A549 (cell line): ENCODE results near the gene DNMT3A.

ENCODE experiments used
- EP300 ChIP-seq, 2 experiments: fragments of >200 bp; sonication (Bioruptor Twin); formaldehyde crosslinking; IDR thresholded peaks; 2 replicates in 1 of 2; 3 replicates in 1 of 2; pipeline ENCODE4 v1.6.1; 2016 to 2017
- ZC3H11A ChIP-seq: fragments of 450-650 bp; IDR thresholded peaks from 2 replicates; pipeline ENCODE4 v1.6.1; 2014; ENCODE audit warnings: antibody characterized with exemption, mild to moderate bottlenecking
- TF ChIP-seq, protein P1 (sequence below): IDR thresholded peaks from 2 replicates; pipeline ENCODE4 v1.6.1; 2012
- TF ChIP-seq, protein P2 (sequence below): fragments of 150-350 bp; IDR thresholded peaks from 2 replicates; pipeline ENCODE4 v1.6.1; 2014; ENCODE audit warnings: low read depth, mild to moderate bottlenecking, low read length
- TF ChIP-seq, protein P3 (sequence below): fragments of >200 bp; sonication (Bioruptor Twin); formaldehyde crosslinking; IDR thresholded peaks from 3 replicates; pipeline ENCODE4 v1.5.1; 2016

DNA sequence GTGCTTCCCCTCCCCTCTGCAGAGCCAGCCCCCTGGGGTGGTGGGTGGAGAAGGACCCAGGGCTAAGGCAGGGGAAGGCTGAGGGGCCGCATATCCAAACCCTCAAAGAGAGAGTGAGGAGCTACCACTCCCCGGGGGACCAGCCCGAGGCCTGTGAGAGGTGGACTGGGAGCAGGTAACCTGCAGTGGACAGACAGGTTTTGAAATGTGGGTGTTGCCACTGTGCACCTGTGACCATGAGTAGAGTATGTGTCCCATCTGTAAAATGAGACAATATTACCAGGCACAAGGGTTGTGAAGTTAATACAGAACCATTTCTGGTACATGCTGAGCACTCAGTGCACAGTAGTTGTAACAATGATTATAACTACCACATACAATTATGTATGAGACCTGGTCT lies 122.1 kb downstream of the DNMT3A start:
- TF ChIP-seq EP300 (IDR thresholded peaks at IDR 0.05) (no peak), ZC3H11A (no peak)
- TF ChIP-seq, protein P1, sequence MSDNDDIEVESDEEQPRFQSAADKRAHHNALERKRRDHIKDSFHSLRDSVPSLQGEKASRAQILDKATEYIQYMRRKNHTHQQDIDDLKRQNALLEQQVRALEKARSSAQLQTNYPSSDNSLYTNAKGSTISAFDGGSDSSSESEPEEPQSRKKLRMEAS: no peak
- TF ChIP-seq, protein P2, sequence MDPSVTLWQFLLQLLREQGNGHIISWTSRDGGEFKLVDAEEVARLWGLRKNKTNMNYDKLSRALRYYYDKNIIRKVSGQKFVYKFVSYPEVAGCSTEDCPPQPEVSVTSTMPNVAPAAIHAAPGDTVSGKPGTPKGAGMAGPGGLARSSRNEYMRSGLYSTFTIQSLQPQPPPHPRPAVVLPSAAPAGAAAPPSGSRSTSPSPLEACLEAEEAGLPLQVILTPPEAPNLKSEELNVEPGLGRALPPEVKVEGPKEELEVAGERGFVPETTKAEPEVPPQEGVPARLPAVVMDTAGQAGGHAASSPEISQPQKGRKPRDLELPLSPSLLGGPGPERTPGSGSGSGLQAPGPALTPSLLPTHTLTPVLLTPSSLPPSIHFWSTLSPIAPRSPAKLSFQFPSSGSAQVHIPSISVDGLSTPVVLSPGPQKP: no peak
- TF ChIP-seq, protein P3, sequence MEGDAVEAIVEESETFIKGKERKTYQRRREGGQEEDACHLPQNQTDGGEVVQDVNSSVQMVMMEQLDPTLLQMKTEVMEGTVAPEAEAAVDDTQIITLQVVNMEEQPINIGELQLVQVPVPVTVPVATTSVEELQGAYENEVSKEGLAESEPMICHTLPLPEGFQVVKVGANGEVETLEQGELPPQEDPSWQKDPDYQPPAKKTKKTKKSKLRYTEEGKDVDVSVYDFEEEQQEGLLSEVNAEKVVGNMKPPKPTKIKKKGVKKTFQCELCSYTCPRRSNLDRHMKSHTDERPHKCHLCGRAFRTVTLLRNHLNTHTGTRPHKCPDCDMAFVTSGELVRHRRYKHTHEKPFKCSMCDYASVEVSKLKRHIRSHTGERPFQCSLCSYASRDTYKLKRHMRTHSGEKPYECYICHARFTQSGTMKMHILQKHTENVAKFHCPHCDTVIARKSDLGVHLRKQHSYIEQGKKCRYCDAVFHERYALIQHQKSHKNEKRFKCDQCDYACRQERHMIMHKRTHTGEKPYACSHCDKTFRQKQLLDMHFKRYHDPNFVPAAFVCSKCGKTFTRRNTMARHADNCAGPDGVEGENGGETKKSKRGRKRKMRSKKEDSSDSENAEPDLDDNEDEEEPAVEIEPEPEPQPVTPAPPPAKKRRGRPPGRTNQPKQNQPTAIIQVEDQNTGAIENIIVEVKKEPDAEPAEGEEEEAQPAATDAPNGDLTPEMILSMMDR: no peak
